ENCODE data around the gene CNN3.
"Not testable (repeated sequence)": the region's sequence is repeated elsewhere in the genome, so short reads cannot be mapped to it uniquely, and the experiment has no call there.

Gene CNN3

GRCh38 chr1:94954263-94955220 lies 27.6 kb upstream of the CNN3 start:
- Mint-ChIP-seq H3K4me1 (ENCODE audit: low read depth) (no peaks in the 10 kb centered on the region), H3K9me3 (no peaks in the 10 kb centered on the region), H3K4me3 (no peak overlapping the region), H3K27ac (no peak overlapping the region), H3K36me3 (ENCODE audit: low read depth) (no peaks in the 10 kb centered on the region), H3K27me3 (no peaks in the 10 kb centered on the region)

- Mint-ChIP-seq H3K36me3 (ENCODE audit: low read depth) (no peaks in the 10 kb centered on the region), H3K27me3 (no peaks in the 10 kb centered on the region), H3K27ac (no peak overlapping the region)
Observed at GRCh38 chr1:94953746-94954145, 26.8 kb upstream of the CNN3 start.

GRCh38 chr1:94953107-94953506 lies 26.2 kb upstream of the CNN3 start:
- no peak overlapping the region for H3K27ac Mint-ChIP-seq
- no peaks in the 10 kb centered on the region for H3K9me3 Mint-ChIP-seq
- no peaks in the 10 kb centered on the region for H3K36me3 Mint-ChIP-seq (ENCODE audit: low read depth)
- no peaks in the 10 kb centered on the region for H3K4me1 Mint-ChIP-seq (ENCODE audit: low read depth)
- no peak overlapping the region for H3K4me3 Mint-ChIP-seq
- H3K27me3 Mint-ChIP-seq: no peaks in the 10 kb centered on the region

More at GRCh38 chr1:94953746-94954145, 26.8 kb upstream of the CNN3 start:
- H3K9me3 Mint-ChIP-seq: no peaks in the 10 kb centered on the region
- H3K4me1 Mint-ChIP-seq (ENCODE audit: low read depth): no peaks in the 10 kb centered on the region
- no peak overlapping the region for H3K4me3 Mint-ChIP-seq

GRCh38 chr1:94952539-94952938 lies 25.6 kb upstream of the CNN3 start:
- no peaks in the 10 kb centered on the region for H3K27me3 Mint-ChIP-seq
- H3K9me3 Mint-ChIP-seq: no peaks in the 10 kb centered on the region
- H3K27ac Mint-ChIP-seq: no peak overlapping the region
- no peaks in the 10 kb centered on the region for H3K36me3 Mint-ChIP-seq (ENCODE audit: low read depth)
- no peak overlapping the region for H3K4me3 Mint-ChIP-seq
- no peaks in the 10 kb centered on the region for H3K4me1 Mint-ChIP-seq (ENCODE audit: low read depth)

- no peak overlapping the region for H3K27ac Mint-ChIP-seq
- H3K9me3 Mint-ChIP-seq: no peaks in the 10 kb centered on the region
- no peaks in the 10 kb centered on the region for H3K36me3 Mint-ChIP-seq (ENCODE audit: low read depth)
- H3K4me3 Mint-ChIP-seq: no peak overlapping the region
- no peaks in the 10 kb centered on the region for H3K27me3 Mint-ChIP-seq
- no peaks in the 10 kb centered on the region for H3K4me1 Mint-ChIP-seq (ENCODE audit: low read depth)
Observed at GRCh38 chr1:94951509-94952208, 24.7 kb upstream of the CNN3 start.

- Mint-ChIP-seq H3K27me3 (no peaks in the 10 kb centered on the region), H3K4me1 (ENCODE audit: low read depth) (no peaks in the 10 kb centered on the region), H3K4me3 (no peak overlapping the region), H3K9me3 (no peaks in the 10 kb centered on the region), H3K27ac (no peak overlapping the region), H3K36me3 (ENCODE audit: low read depth) (no peaks in the 10 kb centered on the region)
Observed at GRCh38 chr1:94951046-94951445, 24.1 kb upstream of the CNN3 start.

GRCh38 chr1:94949681-94950661 lies 23.1 kb upstream of the CNN3 start:
- H3K4me1 Mint-ChIP-seq (ENCODE audit: low read depth): no peaks in the 10 kb centered on the region
- no peaks in the 10 kb centered on the region for H3K27me3 Mint-ChIP-seq
- H3K4me3 Mint-ChIP-seq: no peak overlapping the region
- H3K27ac Mint-ChIP-seq: no peak overlapping the region
- no peaks in the 10 kb centered on the region for H3K9me3 Mint-ChIP-seq
- no peaks in the 10 kb centered on the region for H3K36me3 Mint-ChIP-seq (ENCODE audit: low read depth)

- no peaks in the 10 kb centered on the region for H3K9me3 Mint-ChIP-seq
- H3K27ac Mint-ChIP-seq: no peak overlapping the region
- no peaks in the 10 kb centered on the region for H3K36me3 Mint-ChIP-seq (ENCODE audit: low read depth)
- H3K4me3 Mint-ChIP-seq: no peak overlapping the region
- H3K4me1 Mint-ChIP-seq (ENCODE audit: low read depth): no peaks in the 10 kb centered on the region
- H3K27me3 Mint-ChIP-seq: peaks cover 5% of the 10 kb centered on the region
Observed at GRCh38 chr1:94947437-94947836, 20.5 kb upstream of the CNN3 start.

GRCh38 chr1:94946886-94947285 lies 20.0 kb upstream of the CNN3 start:
- Mint-ChIP-seq H3K27me3 (peaks cover 5% of the 10 kb centered on the region), H3K4me3 (no peak overlapping the region), H3K4me1 (ENCODE audit: low read depth) (no peaks in the 10 kb centered on the region), H3K27ac (no peak overlapping the region), H3K36me3 (ENCODE audit: low read depth) (no peaks in the 10 kb centered on the region), H3K9me3 (no peaks in the 10 kb centered on the region)

GRCh38 chr1:94942171-94943128 lies 15.5 kb upstream of the CNN3 start:
- H3K27me3 Mint-ChIP-seq: peaks cover 10% of the 10 kb centered on the region
- H3K4me1 Mint-ChIP-seq (ENCODE audit: low read depth): no peaks in the 10 kb centered on the region
- no peak overlapping the region for H3K4me3 Mint-ChIP-seq
- no peaks in the 10 kb centered on the region for H3K9me3 Mint-ChIP-seq
- no peaks in the 10 kb centered on the region for H3K36me3 Mint-ChIP-seq (ENCODE audit: low read depth)
- H3K27ac Mint-ChIP-seq: no peak overlapping the region

- peaks cover 10% of the 10 kb centered on the region for H3K27me3 Mint-ChIP-seq
- H3K4me3 Mint-ChIP-seq; H3K36me3 Mint-ChIP-seq (ENCODE audit: low read depth); H3K27ac Mint-ChIP-seq; H3K9me3 Mint-ChIP-seq; H3K4me1 Mint-ChIP-seq (ENCODE audit: low read depth): not testable (repeated sequence)
Observed at GRCh38 chr1:94941480-94941879, 14.6 kb upstream of the CNN3 start.

- Mint-ChIP-seq H3K27ac (no peak overlapping the region), H3K4me3 (no peak overlapping the region), H3K4me1 (ENCODE audit: low read depth) (no peaks in the 10 kb centered on the region), H3K9me3 (no peaks in the 10 kb centered on the region), H3K27me3 (peaks cover 10% of the 10 kb centered on the region), H3K36me3 (ENCODE audit: low read depth) (no peaks in the 10 kb centered on the region)
Observed at GRCh38 chr1:94940738-94941137, 13.8 kb upstream of the CNN3 start.

GRCh38 chr1:94937820-94938219 lies 10.9 kb upstream of the CNN3 start:
- Mint-ChIP-seq H3K27ac (no peak overlapping the region), H3K9me3 (no peaks in the 10 kb centered on the region), H3K27me3 (peaks cover 5% of the 10 kb centered on the region), H3K4me3 (no peak overlapping the region), H3K36me3 (ENCODE audit: low read depth) (no peaks in the 10 kb centered on the region), H3K4me1 (ENCODE audit: low read depth) (no peaks in the 10 kb centered on the region)
